Prostate gland (tissue), 2 donors: ENCODE data around the gene STIM1. TPM values are rescaled to one million over a fixed set of nuclear protein-coding genes. Genes with fewer than 3 reads are reported as not detected.

Experiments
- DNase-seq: peaks from one replicate; pipeline ENCODE4 v3.0.0-alpha.2; 2019; ENCODE audit warnings: low spot score
- H3K27ac ChIP-seq, 2 donors: fragments of 200-600 bp; sonication (generic); 2 replicates each; pipeline ENCODE4 v1.5.1; 2017 to 2019
- H3K27me3 ChIP-seq: fragments of 200-600 bp; sonication (generic); replicated peaks from 2 replicates; pipeline ENCODE4 v1.5.1; 2019; ENCODE audit not compliant: insufficient read depth
- H3K36me3 ChIP-seq, 2 donors: fragments of 200-600 bp; sonication (generic); 1 replicate in 1 of 2; 2 replicates in 1 of 2; pipeline versions ENCODE4 v1.5.1 to v1.8.1; 2017 to 2019
- H3K4me1 ChIP-seq: fragments of 200-600 bp; sonication (generic); replicated peaks from 2 replicates; pipeline ENCODE4 v1.5.1; 2019
- H3K4me3 ChIP-seq, 2 donors: fragments of 200-600 bp; sonication (generic); 2 replicates each; pipeline ENCODE4 v1.5.1; 2017 to 2019
- H3K9me3 ChIP-seq: fragments of 200-600 bp; sonication (generic); 2 replicates; pipeline ENCODE4 v1.5.1; 2017
- CTCF ChIP-seq, 4 experiments: fragments of 200-600 bp in 2 of 4; fragments of 450-650 bp in 2 of 4; sonication (generic) in 2 of 4; IDR thresholded peaks; 1 replicate in 3 of 4; 2 replicates in 1 of 4; pipeline ENCODE4 v1.5.1; 2016 to 2019; ENCODE audit warnings: antibody characterized with exemption in 4 of 4, mild to moderate bottlenecking in 2 of 4, moderate library complexity in 2 of 4
- POLR2A ChIP-seq: fragments of 450-650 bp; IDR thresholded peaks from one replicate; pipeline ENCODE4 v1.6.1; 2016; ENCODE audit warnings: antibody characterized with exemption, mild to moderate bottlenecking
- POLR2AphosphoS5 ChIP-seq: sonication (generic); formaldehyde crosslinking; IDR thresholded peaks from one replicate; pipeline ENCODE4 v1.6.1; 2017; ENCODE audit warnings: antibody characterized with exemption
- WGBS: methylation state at CpG from one replicate; pipeline ENCODE4 v1.1.5; 2018; 5-methylcytosine and 5-hydroxymethylcytosine counted together
- intact Hi-C: fragments of 100-400 bp; cut with DNase I; formaldehyde crosslinking; loops from one replicate; pipeline ENCODE4 v1.14.2; 2022
- total RNA-seq, 2 donors: library from RNA; depleted of rRNA; stranded (reverse); fragments of >200 nt; gene quantifications; one replicate each; pipeline ENCODE4 v1.1.0, GENCODE V29; 2016

The STIM1 gene
- total RNA-seq, 2 donors from 2014 or later: 34.1 to 65.0 TPM

- DNase-seq: no peak
- Histone ChIP-seq H3K9me3 (no peaks in the 10 kb centered on the region), H3K27me3 (no peaks in the 10 kb centered on the region), H3K27ac (no peak overlapping the region), H3K36me3 (no peaks in the 10 kb centered on the region), H3K4me3 (no peak overlapping the region), H3K4me1 (no peaks in the 10 kb centered on the region)
- WGBS: 30% methylated on average over 4 of the region's 4 CpGs
- intact Hi-C loops: no loop called here
- TF ChIP-seq CTCF (IDR thresholded peaks at IDR 0.05) (no peak), POLR2A (no peak), POLR2AphosphoS5 (no peak)
Measured at GRCh38 chr11:3950996-3951660, 95.7 kb downstream of the STIM1 start.

GRCh38 chr11:3952715-3953114, 97.3 kb downstream of the STIM1 start:
- Histone ChIP-seq H3K9me3 (no peaks in the 10 kb centered on the region), H3K36me3 (no peaks in the 10 kb centered on the region), H3K4me1 (no peaks in the 10 kb centered on the region), H3K4me3 (no peak overlapping the region), H3K27me3 (no peaks in the 10 kb centered on the region), H3K27ac (no peak overlapping the region)
- no peak for TF ChIP-seq POLR2A
- no peak for TF ChIP-seq POLR2AphosphoS5
- TF ChIP-seq CTCF (IDR thresholded peaks at IDR 0.05): no peak
- DNase-seq: no peak
- intact Hi-C loops: no loop called here

- DNase-seq: no peak
- intact Hi-C loops: no loop called here
- Histone ChIP-seq H3K4me3 (no peak overlapping the region), H3K9me3 (no peaks in the 10 kb centered on the region), H3K36me3 (no peaks in the 10 kb centered on the region), H3K27me3 (no peaks in the 10 kb centered on the region), H3K27ac (no peak overlapping the region), H3K4me1 (no peaks in the 10 kb centered on the region)
- 94% methylated on average over 3 of the region's 3 CpGs for WGBS
- TF ChIP-seq CTCF (IDR thresholded peaks at IDR 0.05) (no peak), POLR2A (no peak), POLR2AphosphoS5 (no peak)
Measured at GRCh38 chr11:3953327-3953726, 97.9 kb downstream of the STIM1 start.

GRCh38 chr11:3954448-3955298, 99.2 kb downstream of the STIM1 start:
- Histone ChIP-seq H3K4me3 (no peak overlapping the region), H3K27me3 (no peaks in the 10 kb centered on the region), H3K9me3 (no peaks in the 10 kb centered on the region), H3K36me3 (no peaks in the 10 kb centered on the region), H3K4me1 (no peaks in the 10 kb centered on the region), H3K27ac (no peak overlapping the region)
- DNase-seq: no peak
- intact Hi-C loops: no loop called here
- TF ChIP-seq POLR2A (no peak), POLR2AphosphoS5 (no peak), CTCF (IDR thresholded peaks at IDR 0.05) (no peak)
- WGBS: 93% methylated on average over 3 of the region's 3 CpGs

- H3K4me1 ChIP-seq: no peaks in the 10 kb centered on the region
- no peak for TF ChIP-seq POLR2AphosphoS5
- no peak for TF ChIP-seq POLR2A
- no peak for TF ChIP-seq CTCF (IDR thresholded peaks at IDR 0.05)
- H3K9me3 ChIP-seq: no peaks in the 10 kb centered on the region
- intact Hi-C loops: no loop called here
- no peak overlapping the region for H3K4me3 ChIP-seq
- no peak overlapping the region for H3K27ac ChIP-seq
- H3K27me3 ChIP-seq: no peaks in the 10 kb centered on the region
- no peak for DNase-seq
- H3K36me3 ChIP-seq: no peaks in the 10 kb centered on the region
- WGBS: 61% methylated on average over 1 of the region's 1 CpG
Measured at GRCh38 chr11:3955299-3955665, 99.8 kb downstream of the STIM1 start.
